ENCODE measurements around the gene PTPRQ. TPM values are rescaled to one million over a fixed set of nuclear protein-coding genes. Genes with fewer than 3 reads are reported as not detected.

The PTPRQ gene
- polyA plus RNA-seq, 1 of the 3 experiments (the other 2 are of a cell fraction) = 0.46 TPM

- Histone ChIP-seq H3K36me3 (replicated peaks in 1 of 2; ENCODE audit: control insufficient read depth in 1 of 2, insufficient read depth in 2 of 2, low read length in 1 of 2) (no peaks in the 10 kb centered on the region), H3K9me3 (no peaks in the 10 kb centered on the region), H3K4me2 (peak overlapping the region; percentile 45; the same call in 1 of the 2 replicates), H3K9ac (no peak overlapping the region), H3K4me1 (ENCODE audit: control insufficient read depth in 1 of 2, insufficient read depth in 2 of 2, low read depth in 1 of 2, low read length in 1 of 2) (peaks cover 2 to 28% of the 10 kb centered on the region in 2 experiments; a peak in 2 of 4 replicates), H3K27me3 (ENCODE audit: insufficient read depth) (no peaks in the 10 kb centered on the region), H3K79me2 (ENCODE audit: insufficient read depth) (no peaks in the 10 kb centered on the region), H2AFZ (ENCODE audit: low read depth) (no peak overlapping the region), H3F3A (replicated peaks; ENCODE audit: insufficient read depth) (peaks cover 25% of the 10 kb centered on the region), H3K4me3 (ENCODE audit: low read depth in 2 of 2, low read length in 1 of 2) (no peak overlapping the region), H3K27ac (ENCODE audit: low read depth in 2 of 2, low read length in 1 of 2) (peak overlapping the region; percentile 69 to 80; a peak in 3 of 4 replicates), H3K9me2 (no peaks in the 10 kb centered on the region), H4K20me1 (ENCODE audit: insufficient read depth) (no peaks in the 10 kb centered on the region)
- CTCF ChIA-PET = no interaction called here
- WGBS (ENCODE audit: low lambda C conversion rate) = 0% methylated on average over 1 of the region's 1 CpG
- no peak for DNase-seq
- POLR2A ChIA-PET = no interaction called here
- TF ChIP-seq POLR2AphosphoS5 (IDR thresholded peaks at IDR 0.05; ENCODE audit: low read depth, low read length) (peak; percentile 54; the same call in 1 of the 2 replicates), USF1 (IDR thresholded peaks at IDR 0.05; ENCODE audit: borderline replicate concordance, low read depth) (no peak), GATA2 (CRISPR knock-in tag; IDR thresholded peaks at IDR 0.05) (no peak), FOXJ3 (CRISPR knock-in tag; IDR thresholded peaks at IDR 0.05) (no peak), TCF12 (IDR thresholded peaks at IDR 0.05) (peak; percentile 93), GABPA (IDR thresholded peaks at IDR 0.05; ENCODE audit: low read depth) (no peak), TEAD4 (IDR thresholded peaks at IDR 0.05; ENCODE audit: borderline replicate concordance, insufficient read depth) (peak; percentile 92), MXI1 (IDR thresholded peaks at IDR 0.05; ENCODE audit: low read depth, low read length) (no peak), EP300 (IDR thresholded peaks at IDR 0.05; ENCODE audit: borderline replicate concordance in 1 of 2, low read depth in 1 of 2, low read length in 1 of 2) (peak; percentile 31 to 97; a peak in 2 of 4 replicates), PBX3 (IDR thresholded peaks at IDR 0.05) (peak; percentile 81), CTCF (IDR thresholded peaks at IDR 0.05) (no peak), EZH2phosphoT487 (IDR thresholded peaks at IDR 0.05; ENCODE audit: borderline replicate concordance, low read depth) (no peak), SMC3 (IDR thresholded peaks at IDR 0.05; ENCODE audit: low read depth, low read length) (no peak), JUND (IDR thresholded peaks at IDR 0.05) (peak; percentile 96), RXRA (IDR thresholded peaks at IDR 0.05; ENCODE audit: borderline replicate concordance, low read depth) (peak; percentile 81), TAF1 (IDR thresholded peaks at IDR 0.05; ENCODE audit: borderline replicate concordance, low read depth, low read length) (no peak), USF2 (IDR thresholded peaks at IDR 0.05; ENCODE audit: borderline replicate concordance, low read depth, low read length) (no peak), NFIC (IDR thresholded peaks at IDR 0.05; ENCODE audit: borderline replicate concordance) (peak; percentile 98), NRF1 (IDR thresholded peaks at IDR 0.05; ENCODE audit: low read depth, low read length) (no peak), FOXM1 (IDR thresholded peaks at IDR 0.05; ENCODE audit: low read depth) (peak; percentile 92)
- TF ChIP-seq, protein P1, sequence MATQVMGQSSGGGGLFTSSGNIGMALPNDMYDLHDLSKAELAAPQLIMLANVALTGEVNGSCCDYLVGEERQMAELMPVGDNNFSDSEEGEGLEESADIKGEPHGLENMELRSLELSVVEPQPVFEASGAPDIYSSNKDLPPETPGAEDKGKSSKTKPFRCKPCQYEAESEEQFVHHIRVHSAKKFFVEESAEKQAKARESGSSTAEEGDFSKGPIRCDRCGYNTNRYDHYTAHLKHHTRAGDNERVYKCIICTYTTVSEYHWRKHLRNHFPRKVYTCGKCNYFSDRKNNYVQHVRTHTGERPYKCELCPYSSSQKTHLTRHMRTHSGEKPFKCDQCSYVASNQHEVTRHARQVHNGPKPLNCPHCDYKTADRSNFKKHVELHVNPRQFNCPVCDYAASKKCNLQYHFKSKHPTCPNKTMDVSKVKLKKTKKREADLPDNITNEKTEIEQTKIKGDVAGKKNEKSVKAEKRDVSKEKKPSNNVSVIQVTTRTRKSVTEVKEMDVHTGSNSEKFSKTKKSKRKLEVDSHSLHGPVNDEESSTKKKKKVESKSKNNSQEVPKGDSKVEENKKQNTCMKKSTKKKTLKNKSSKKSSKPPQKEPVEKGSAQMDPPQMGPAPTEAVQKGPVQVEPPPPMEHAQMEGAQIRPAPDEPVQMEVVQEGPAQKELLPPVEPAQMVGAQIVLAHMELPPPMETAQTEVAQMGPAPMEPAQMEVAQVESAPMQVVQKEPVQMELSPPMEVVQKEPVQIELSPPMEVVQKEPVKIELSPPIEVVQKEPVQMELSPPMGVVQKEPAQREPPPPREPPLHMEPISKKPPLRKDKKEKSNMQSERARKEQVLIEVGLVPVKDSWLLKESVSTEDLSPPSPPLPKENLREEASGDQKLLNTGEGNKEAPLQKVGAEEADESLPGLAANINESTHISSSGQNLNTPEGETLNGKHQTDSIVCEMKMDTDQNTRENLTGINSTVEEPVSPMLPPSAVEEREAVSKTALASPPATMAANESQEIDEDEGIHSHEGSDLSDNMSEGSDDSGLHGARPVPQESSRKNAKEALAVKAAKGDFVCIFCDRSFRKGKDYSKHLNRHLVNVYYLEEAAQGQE (IDR thresholded peaks at IDR 0.05; ENCODE audit: low read depth, low read length) = no peak
- TF ChIP-seq, protein P2, sequence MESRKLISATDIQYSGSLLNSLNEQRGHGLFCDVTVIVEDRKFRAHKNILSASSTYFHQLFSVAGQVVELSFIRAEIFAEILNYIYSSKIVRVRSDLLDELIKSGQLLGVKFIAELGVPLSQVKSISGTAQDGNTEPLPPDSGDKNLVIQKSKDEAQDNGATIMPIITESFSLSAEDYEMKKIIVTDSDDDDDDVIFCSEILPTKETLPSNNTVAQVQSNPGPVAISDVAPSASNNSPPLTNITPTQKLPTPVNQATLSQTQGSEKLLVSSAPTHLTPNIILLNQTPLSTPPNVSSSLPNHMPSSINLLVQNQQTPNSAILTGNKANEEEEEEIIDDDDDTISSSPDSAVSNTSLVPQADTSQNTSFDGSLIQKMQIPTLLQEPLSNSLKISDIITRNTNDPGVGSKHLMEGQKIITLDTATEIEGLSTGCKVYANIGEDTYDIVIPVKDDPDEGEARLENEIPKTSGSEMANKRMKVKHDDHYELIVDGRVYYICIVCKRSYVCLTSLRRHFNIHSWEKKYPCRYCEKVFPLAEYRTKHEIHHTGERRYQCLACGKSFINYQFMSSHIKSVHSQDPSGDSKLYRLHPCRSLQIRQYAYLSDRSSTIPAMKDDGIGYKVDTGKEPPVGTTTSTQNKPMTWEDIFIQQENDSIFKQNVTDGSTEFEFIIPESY (IDR thresholded peaks at IDR 0.05; ENCODE audit: borderline replicate concordance, low read depth) = peak; percentile 51; the same call in 1 of the 2 replicates
Observed at GRCh38 chr12:80551897-80552296, 107.9 kb downstream of the PTPRQ start.

Data from SK-N-SH (cell line).